Epithelial cell of proximal tubule (primary cell): ENCODE results near the gene FGD5. TPM values are rescaled to one million over a fixed set of nuclear protein-coding genes. Genes with fewer than 3 reads are reported as not detected.

Source experiments
- DNase-seq: peaks from one replicate; pipeline ENCODE4 v3.0.0-alpha.2; 2011; ENCODE audit warnings: low read depth
- H3K4me3 ChIP-seq: 2 replicates; pipeline ENCODE4 v1.5.1; 2011; ENCODE audit warnings: low read depth, mild to moderate bottlenecking, low read length
- total RNA-seq: library from RNA; depleted of rRNA; stranded (reverse); fragments of >200 nt; gene quantifications from 2 replicates; pipeline ENCODE4 v1.2.3, GENCODE V29; 2015
- TF ChIP-seq, protein P1 (sequence below): conservative IDR thresholded peaks from 2 replicates; pipeline ENCODE4 v1.5.1; 2012; ENCODE audit warnings: low read depth, mild to moderate bottlenecking, low read length

Gene FGD5
- total RNA-seq, 1 donor from 2014 or later = 0.06 TPM

GRCh38 chr3:14867936-14868570 lies 49.3 kb downstream of the FGD5 start:
- H3K4me3 ChIP-seq = no peak overlapping the region
- TF ChIP-seq, protein P1, sequence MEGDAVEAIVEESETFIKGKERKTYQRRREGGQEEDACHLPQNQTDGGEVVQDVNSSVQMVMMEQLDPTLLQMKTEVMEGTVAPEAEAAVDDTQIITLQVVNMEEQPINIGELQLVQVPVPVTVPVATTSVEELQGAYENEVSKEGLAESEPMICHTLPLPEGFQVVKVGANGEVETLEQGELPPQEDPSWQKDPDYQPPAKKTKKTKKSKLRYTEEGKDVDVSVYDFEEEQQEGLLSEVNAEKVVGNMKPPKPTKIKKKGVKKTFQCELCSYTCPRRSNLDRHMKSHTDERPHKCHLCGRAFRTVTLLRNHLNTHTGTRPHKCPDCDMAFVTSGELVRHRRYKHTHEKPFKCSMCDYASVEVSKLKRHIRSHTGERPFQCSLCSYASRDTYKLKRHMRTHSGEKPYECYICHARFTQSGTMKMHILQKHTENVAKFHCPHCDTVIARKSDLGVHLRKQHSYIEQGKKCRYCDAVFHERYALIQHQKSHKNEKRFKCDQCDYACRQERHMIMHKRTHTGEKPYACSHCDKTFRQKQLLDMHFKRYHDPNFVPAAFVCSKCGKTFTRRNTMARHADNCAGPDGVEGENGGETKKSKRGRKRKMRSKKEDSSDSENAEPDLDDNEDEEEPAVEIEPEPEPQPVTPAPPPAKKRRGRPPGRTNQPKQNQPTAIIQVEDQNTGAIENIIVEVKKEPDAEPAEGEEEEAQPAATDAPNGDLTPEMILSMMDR = no peak
- no peak for DNase-seq

DNA sequence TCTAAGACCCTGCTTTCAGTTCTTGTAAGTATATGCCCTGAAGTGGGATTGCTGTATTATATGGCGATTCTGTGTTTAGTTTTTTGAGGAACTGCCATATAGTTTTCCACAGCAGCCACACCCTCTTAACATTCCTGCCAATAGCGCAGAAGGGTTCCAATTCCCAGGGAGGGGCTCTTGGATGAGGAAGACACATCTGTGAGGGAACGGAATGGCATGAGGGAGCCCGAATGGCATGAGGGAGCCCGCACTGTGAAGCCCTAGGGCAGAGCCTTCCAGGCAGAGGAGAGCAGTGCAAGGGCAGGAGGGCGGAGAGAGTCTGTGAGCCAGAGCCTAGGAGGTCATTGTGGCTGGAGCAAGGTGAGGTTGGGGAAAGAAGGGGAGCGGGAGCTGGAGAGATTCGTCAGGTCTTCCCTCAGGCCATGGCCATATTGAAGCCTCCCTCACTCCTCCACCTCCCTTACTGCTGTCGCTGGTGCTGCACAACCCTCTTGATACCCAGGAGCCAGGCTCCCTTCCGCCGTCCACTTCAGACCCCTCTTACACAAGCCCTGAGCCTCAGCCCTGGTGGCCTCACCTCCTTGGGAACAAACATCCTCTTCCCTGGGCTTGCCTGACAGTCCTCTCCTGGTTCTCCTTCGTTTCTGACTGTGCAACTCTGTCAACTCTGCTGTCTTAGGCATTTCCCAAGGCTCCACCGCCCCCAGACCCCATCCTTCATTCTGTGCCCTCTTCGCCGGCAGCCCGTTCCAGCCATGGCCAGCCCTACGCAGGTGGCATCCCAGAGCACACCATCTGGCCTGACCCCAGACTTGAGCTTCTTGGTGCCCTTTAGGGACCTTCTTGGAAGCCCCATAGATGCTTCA lies 51.4 kb downstream of the FGD5 start:
- DNase-seq = no peak
- H3K4me3 ChIP-seq = no peak overlapping the region
- TF ChIP-seq, protein P1 = no peak

DNA sequence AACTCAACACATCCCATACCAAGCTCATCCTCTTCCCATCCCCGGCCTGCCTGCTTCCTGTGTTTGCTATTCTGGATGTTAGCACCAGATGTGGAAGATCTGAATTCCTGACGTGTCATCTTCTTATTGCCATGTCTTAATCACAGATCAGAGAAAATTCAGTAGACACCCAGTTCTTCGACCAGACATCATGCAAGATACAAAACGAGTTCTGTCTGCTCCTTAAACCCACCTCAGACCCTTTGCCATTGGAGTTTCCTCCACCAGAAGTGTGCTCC lies 52.0 kb downstream of the FGD5 start:
- TF ChIP-seq, protein P1 = no peak
- no peak overlapping the region for H3K4me3 ChIP-seq
- no peak for DNase-seq

DNA sequence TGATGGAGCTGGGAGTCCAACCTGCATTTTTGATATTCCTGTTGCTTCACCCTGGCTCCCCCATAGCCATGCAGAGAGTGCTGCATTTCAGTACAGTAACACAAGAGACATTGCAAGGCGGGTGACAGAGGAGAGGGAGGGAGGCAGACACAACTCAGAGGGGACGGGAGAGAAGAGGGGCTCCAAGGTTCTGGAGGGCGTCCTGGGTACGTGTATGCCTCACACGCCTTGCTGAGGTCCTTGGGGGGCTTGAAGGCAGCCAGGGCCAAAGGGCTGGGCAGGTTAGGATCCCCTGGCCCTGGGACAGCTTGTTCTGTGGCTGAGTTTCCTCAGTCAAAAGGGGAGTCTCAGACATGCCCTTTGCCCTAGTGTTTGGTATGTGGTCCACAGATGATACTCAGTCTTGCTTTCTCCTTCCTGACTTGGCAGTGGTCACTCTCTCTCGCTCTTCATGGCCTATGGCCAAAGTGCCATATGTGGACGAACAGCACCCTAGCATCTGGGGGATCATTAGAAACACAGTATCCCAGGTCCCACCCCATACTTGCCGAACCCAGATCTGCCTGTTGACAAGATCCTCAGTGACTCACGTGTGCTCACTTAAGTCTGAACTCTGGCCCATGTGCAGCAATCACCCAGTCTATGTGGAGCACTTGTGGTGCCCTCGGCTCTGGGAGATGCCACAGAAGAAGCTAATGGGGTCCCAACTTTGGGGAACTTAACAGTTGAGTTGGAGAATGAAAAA lies 52.9 kb downstream of the FGD5 start:
- TF ChIP-seq, protein P1 = no peak
- DNase-seq = no peak
- no peak overlapping the region for H3K4me3 ChIP-seq

DNA sequence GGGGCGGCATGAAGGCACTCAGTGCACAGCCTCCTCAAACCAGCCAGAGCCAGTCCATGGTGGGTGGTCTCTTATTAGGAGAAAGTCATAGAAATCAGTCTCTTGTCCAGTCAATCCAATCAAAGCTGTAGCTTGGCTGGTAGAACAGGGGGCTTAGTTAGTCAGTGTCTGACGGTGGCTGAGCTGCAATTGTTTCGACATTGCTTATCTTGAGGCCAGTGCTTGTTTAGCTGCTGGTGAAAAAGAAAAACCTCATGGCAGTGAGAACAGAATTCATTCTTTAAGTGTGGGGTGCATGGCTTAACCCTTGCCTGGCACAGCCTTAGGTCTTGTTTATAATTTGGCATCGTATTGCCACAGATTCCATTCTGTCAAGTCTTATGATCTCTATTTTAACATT lies 53.9 kb downstream of the FGD5 start:
- DNase-seq = no peak
- TF ChIP-seq, protein P1 = no peak

DNA sequence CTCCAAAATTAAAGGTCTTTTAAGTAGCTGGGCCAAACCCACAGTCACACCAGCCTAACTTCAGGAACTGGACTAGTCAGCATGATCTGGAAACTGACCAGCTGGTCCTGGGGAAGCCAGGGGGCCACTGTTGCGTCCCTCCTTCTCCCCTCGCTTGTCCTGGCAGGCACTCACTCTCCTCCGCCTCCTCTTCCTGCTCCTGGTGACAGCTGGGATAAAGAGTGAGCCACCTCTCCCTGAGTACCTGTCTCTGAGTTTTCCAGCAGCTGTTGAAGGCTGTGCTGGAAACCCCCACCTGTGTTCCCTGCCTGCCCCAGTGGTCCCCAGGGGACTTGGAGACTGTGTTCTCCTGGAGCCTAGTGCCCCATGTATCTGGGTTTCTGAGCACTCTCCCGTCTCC lies 56.0 kb downstream of the FGD5 start:
- H3K4me3 ChIP-seq = no peak overlapping the region
- DNase-seq = no peak
- TF ChIP-seq, protein P1 = no peak

More for the DNA sequence above, 53.9 kb downstream of the FGD5 start:
- H3K4me3 ChIP-seq = no peak overlapping the region
